ENCODE measurements around the gene ELN. TPM values are rescaled to one million over a fixed set of nuclear protein-coding genes. Genes with fewer than 3 reads are reported as not detected.

ELN gene
- total RNA-seq, 4 donors from 2014 or later = 4.1 to 427 (median 92.4) TPM

DNA sequence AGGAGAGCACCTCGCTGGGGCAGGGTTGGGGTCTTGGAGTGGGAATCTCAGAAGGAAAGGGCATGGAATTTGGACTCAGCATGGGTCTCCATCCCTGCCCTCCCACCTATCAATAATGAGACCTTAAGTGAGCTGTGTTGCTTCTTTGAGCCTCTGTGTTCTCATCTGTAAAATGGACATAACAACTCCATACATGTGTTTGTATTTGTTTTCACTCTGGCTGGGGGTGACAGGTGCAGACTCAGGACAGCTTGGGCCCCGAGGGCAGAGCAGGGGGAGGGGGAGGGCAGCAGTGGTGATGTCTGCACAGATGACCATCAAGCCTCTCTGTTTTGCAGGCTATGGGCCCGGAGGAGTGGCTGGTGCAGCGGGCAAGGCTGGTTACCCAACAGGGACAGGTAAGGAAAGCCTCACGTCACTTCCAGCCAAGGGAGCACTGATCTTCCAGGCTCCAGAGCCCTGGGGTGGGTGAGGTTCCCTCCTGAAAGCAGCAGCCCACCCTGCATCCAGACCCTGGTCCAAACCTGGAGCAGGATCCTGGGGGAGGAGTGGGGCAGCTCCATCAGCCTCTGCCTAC lies 19.9 kb downstream of the ELN start:
- Histone ChIP-seq H3K27ac (no peak overlapping the region), H3K9me3 (no peaks in the 10 kb centered on the region), H3K27me3 (no peaks in the 10 kb centered on the region), H3K4me1 (peaks cover 0 to under 1% of the 10 kb centered on the region in 2 donors), H3K36me3 (no peaks in the 10 kb centered on the region), H3K4me3 (no peak overlapping the region)
- intact Hi-C loops (cut with DNase I; ENCODE audit: low total_unique reads) = no loop called here
- TF ChIP-seq POLR2A (IDR thresholded peaks at IDR 0.05) = no peak
- no peak for DNase-seq

DNA sequence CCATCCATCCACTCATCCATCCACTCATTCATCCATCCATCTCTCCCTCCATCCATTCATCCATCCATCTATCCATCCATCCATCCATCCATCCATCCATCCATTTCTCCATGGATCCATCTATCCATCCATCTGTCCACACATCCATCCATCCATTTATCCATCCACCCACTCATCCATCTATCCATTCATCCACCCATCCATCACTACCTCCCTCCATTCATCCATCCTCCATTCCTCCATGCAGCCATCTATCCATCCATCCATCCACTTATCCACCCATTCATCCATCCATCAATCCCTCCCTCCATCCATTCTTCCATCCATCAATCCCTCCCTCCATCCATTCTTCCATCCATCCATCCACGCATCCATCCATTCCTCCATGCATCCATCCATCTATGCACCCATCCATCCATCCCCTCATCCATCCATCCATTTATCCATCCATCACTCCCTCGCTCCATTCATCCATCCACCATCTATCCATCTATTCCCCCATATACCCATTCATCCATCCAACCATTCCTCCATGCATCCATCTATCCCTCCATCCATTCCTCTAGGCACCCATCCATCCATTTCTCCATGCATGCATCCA lies 21.1 kb downstream of the ELN start:
- intact Hi-C loops (cut with DNase I; ENCODE audit: low total_unique reads) = no loop called here
- DNase-seq = no peak
- TF ChIP-seq, protein P1, sequence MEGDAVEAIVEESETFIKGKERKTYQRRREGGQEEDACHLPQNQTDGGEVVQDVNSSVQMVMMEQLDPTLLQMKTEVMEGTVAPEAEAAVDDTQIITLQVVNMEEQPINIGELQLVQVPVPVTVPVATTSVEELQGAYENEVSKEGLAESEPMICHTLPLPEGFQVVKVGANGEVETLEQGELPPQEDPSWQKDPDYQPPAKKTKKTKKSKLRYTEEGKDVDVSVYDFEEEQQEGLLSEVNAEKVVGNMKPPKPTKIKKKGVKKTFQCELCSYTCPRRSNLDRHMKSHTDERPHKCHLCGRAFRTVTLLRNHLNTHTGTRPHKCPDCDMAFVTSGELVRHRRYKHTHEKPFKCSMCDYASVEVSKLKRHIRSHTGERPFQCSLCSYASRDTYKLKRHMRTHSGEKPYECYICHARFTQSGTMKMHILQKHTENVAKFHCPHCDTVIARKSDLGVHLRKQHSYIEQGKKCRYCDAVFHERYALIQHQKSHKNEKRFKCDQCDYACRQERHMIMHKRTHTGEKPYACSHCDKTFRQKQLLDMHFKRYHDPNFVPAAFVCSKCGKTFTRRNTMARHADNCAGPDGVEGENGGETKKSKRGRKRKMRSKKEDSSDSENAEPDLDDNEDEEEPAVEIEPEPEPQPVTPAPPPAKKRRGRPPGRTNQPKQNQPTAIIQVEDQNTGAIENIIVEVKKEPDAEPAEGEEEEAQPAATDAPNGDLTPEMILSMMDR (IDR thresholded peaks at IDR 0.05) = no peak
- TF ChIP-seq POLR2A (IDR thresholded peaks at IDR 0.05) = no peak
- H3K27ac ChIP-seq = no peak overlapping the region
- H3K36me3 ChIP-seq = no peaks in the 10 kb centered on the region
- H3K4me3 ChIP-seq = no peak overlapping the region
- no peaks in the 10 kb centered on the region for H3K4me1 ChIP-seq
- H3K9me3 ChIP-seq = no peaks in the 10 kb centered on the region
- H3K27me3 ChIP-seq = no peaks in the 10 kb centered on the region

- Histone ChIP-seq H3K36me3 (no peaks in the 10 kb centered on the region), H3K4me1 (no peaks in the 10 kb centered on the region), H3K4me3 (no peak overlapping the region), H3K9me3 (no peaks in the 10 kb centered on the region), H3K27me3 (no peaks in the 10 kb centered on the region), H3K27ac (no peak overlapping the region)
- no peak for DNase-seq
- intact Hi-C loops (cut with DNase I; ENCODE audit: low total_unique reads) = no loop called here
- no peak for TF ChIP-seq POLR2A (IDR thresholded peaks at IDR 0.05)
- TF ChIP-seq, protein P1 (IDR thresholded peaks at IDR 0.05) = no peak
Observed at GRCh38 chr7:74049997-74050798, 22.2 kb downstream of the ELN start.

GRCh38 chr7:74051193-74051592 lies 23.2 kb downstream of the ELN start:
- no peak overlapping the region for H3K4me3 ChIP-seq
- no peaks in the 10 kb centered on the region for H3K4me1 ChIP-seq
- H3K27me3 ChIP-seq = no peaks in the 10 kb centered on the region
- TF ChIP-seq, protein P1 (IDR thresholded peaks at IDR 0.05) = no peak
- no peak for TF ChIP-seq POLR2A (IDR thresholded peaks at IDR 0.05)
- H3K9me3 ChIP-seq = no peaks in the 10 kb centered on the region
- H3K36me3 ChIP-seq = no peaks in the 10 kb centered on the region
- intact Hi-C loops (cut with DNase I; ENCODE audit: low total_unique reads) = no loop called here
- DNase-seq = no peak
- no peak overlapping the region for H3K27ac ChIP-seq

- intact Hi-C loops (cut with DNase I; ENCODE audit: low total_unique reads) = no loop called here
- H3K27ac ChIP-seq = no peak overlapping the region
- H3K4me3 ChIP-seq = no peak overlapping the region
- DNase-seq = no peak
- H3K27me3 ChIP-seq = no peaks in the 10 kb centered on the region
- no peaks in the 10 kb centered on the region for H3K9me3 ChIP-seq
- TF ChIP-seq, protein P1 (IDR thresholded peaks at IDR 0.05) = no peak
- no peak for TF ChIP-seq POLR2A (IDR thresholded peaks at IDR 0.05)
- no peaks in the 10 kb centered on the region for H3K4me1 ChIP-seq
- H3K36me3 ChIP-seq = no peaks in the 10 kb centered on the region
Observed at GRCh38 chr7:74051629-74052410, 23.8 kb downstream of the ELN start.
